ENCODE results near the gene S100A2. TPM values are rescaled to one million over a fixed set of nuclear protein-coding genes. Genes with fewer than 3 reads are reported as not detected.
A peak's percentile ranks its signal among the peaks of the same experiment; 100 is the strongest.

Gene S100A2
- total and polyA plus RNA-seq, 2 of the 13 experiments (the other 11 are each of a cell fraction or from before 2014, with no cell fraction given): 1.2 TPM

DNA sequence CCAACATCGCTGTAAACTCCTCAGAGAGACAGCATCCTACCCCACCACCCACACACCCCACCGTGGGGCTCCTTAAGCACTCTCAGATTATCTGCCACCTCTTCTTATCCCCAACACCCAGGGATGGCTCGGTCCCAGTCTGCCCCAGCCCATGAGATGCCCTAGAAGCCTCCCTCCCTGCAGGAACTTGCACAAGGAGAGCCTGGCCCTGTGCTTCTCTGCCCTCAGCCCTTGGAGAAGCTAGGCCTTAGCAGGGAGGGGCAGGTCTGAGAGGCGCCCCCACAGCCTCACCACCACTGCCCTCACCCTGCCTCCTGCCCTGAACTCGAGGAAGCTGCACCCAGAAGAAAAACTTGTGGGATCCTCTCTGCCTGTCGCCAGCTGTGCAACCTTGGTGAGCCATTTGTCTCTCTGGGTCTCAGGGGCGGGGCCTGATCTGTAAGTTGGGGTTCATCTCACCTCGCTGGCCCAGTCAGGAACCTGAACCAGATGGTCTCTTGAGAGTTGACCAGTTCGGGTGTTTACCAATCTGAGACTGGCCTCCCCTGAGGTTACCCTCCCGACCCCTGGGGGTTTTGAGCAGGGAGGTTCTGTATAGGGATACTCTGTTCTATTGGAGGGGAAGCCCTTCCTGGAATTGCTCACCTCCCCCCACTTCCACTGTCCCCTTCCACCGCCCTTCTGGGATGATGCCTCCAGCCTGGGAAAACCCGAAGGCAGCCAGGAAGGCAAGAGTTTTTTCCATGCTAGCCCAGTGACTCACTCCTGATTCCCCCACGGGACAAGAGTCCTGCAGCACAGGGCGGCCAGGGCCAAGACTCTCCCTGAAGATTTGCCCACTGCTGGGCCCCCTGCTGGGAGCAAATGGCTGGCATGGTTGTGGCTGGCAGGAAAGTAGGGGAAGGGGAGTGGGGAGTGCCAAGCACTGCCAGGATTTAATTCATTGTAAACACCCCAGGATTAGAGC lies 16.6 kb downstream of the S100A2 start, which contains the start of gene S100A3 (continued):
- TF ChIP-seq, protein P1, sequence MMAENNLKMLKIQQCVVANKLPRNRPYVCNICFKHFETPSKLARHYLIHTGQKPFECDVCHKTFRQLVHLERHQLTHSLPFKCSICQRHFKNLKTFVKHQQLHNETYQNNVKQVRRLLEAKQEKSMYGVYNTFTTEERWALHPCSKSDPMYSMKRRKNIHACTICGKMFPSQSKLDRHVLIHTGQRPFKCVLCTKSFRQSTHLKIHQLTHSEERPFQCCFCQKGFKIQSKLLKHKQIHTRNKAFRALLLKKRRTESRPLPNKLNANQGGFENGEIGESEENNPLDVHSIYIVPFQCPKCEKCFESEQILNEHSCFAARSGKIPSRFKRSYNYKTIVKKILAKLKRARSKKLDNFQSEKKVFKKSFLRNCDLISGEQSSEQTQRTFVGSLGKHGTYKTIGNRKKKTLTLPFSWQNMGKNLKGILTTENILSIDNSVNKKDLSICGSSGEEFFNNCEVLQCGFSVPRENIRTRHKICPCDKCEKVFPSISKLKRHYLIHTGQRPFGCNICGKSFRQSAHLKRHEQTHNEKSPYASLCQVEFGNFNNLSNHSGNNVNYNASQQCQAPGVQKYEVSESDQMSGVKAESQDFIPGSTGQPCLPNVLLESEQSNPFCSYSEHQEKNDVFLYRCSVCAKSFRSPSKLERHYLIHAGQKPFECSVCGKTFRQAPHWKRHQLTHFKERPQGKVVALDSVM (CRISPR knock-in tag; IDR thresholded peaks at IDR 0.05): no peak
- TF ChIP-seq ESRRA (CRISPR knock-in tag; IDR thresholded peaks at IDR 0.05; ENCODE audit: low read depth): no peak
- TF ChIP-seq ONECUT2 (CRISPR knock-in tag; IDR thresholded peaks at IDR 0.05): no peak
- TF ChIP-seq CCAR2 (optimal IDR thresholded peaks at IDR 0.05; ENCODE audit: low read depth, low read length): no peak
- TF ChIP-seq ZNF768 (CRISPR knock-in tag; IDR thresholded peaks at IDR 0.05): peak; percentile 72
- TF ChIP-seq ZFY (CRISPR knock-in tag; IDR thresholded peaks at IDR 0.05): no peak
- TF ChIP-seq TBP (CRISPR knock-in tag; IDR thresholded peaks at IDR 0.05): no peak
- TF ChIP-seq, protein P2, sequence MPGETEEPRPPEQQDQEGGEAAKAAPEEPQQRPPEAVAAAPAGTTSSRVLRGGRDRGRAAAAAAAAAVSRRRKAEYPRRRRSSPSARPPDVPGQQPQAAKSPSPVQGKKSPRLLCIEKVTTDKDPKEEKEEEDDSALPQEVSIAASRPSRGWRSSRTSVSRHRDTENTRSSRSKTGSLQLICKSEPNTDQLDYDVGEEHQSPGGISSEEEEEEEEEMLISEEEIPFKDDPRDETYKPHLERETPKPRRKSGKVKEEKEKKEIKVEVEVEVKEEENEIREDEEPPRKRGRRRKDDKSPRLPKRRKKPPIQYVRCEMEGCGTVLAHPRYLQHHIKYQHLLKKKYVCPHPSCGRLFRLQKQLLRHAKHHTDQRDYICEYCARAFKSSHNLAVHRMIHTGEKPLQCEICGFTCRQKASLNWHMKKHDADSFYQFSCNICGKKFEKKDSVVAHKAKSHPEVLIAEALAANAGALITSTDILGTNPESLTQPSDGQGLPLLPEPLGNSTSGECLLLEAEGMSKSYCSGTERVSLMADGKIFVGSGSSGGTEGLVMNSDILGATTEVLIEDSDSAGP (CRISPR knock-in tag; IDR thresholded peaks at IDR 0.05; ENCODE audit: borderline replicate concordance): no peak
- no peak for TF ChIP-seq CREM (IDR thresholded peaks at IDR 0.05)
- no peak for TF ChIP-seq CREM (CRISPR knock-in tag; IDR thresholded peaks at IDR 0.05)
- TF ChIP-seq, protein P3, sequence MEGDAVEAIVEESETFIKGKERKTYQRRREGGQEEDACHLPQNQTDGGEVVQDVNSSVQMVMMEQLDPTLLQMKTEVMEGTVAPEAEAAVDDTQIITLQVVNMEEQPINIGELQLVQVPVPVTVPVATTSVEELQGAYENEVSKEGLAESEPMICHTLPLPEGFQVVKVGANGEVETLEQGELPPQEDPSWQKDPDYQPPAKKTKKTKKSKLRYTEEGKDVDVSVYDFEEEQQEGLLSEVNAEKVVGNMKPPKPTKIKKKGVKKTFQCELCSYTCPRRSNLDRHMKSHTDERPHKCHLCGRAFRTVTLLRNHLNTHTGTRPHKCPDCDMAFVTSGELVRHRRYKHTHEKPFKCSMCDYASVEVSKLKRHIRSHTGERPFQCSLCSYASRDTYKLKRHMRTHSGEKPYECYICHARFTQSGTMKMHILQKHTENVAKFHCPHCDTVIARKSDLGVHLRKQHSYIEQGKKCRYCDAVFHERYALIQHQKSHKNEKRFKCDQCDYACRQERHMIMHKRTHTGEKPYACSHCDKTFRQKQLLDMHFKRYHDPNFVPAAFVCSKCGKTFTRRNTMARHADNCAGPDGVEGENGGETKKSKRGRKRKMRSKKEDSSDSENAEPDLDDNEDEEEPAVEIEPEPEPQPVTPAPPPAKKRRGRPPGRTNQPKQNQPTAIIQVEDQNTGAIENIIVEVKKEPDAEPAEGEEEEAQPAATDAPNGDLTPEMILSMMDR (CRISPR knock-in tag; IDR thresholded peaks at IDR 0.05): no peak
- TF ChIP-seq HNF4A (CRISPR knock-in tag; IDR thresholded peaks at IDR 0.05): no peak
- TF ChIP-seq SMARCC2 (IDR thresholded peaks at IDR 0.05): no peak
- no peak for TF ChIP-seq ZSCAN29 (CRISPR knock-in tag; conservative IDR thresholded peaks at IDR 0.05)
- TF ChIP-seq, protein P4, sequence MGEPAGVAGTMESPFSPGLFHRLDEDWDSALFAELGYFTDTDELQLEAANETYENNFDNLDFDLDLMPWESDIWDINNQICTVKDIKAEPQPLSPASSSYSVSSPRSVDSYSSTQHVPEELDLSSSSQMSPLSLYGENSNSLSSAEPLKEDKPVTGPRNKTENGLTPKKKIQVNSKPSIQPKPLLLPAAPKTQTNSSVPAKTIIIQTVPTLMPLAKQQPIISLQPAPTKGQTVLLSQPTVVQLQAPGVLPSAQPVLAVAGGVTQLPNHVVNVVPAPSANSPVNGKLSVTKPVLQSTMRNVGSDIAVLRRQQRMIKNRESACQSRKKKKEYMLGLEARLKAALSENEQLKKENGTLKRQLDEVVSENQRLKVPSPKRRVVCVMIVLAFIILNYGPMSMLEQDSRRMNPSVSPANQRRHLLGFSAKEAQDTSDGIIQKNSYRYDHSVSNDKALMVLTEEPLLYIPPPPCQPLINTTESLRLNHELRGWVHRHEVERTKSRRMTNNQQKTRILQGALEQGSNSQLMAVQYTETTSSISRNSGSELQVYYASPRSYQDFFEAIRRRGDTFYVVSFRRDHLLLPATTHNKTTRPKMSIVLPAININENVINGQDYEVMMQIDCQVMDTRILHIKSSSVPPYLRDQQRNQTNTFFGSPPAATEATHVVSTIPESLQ (CRISPR knock-in tag; conservative IDR thresholded peaks at IDR 0.05): no peak
- TF ChIP-seq, protein P5, sequence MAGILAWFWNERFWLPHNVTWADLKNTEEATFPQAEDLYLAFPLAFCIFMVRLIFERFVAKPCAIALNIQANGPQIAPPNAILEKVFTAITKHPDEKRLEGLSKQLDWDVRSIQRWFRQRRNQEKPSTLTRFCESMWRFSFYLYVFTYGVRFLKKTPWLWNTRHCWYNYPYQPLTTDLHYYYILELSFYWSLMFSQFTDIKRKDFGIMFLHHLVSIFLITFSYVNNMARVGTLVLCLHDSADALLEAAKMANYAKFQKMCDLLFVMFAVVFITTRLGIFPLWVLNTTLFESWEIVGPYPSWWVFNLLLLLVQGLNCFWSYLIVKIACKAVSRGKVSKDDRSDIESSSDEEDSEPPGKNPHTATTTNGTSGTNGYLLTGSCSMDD (CRISPR knock-in tag; IDR thresholded peaks at IDR 0.05): no peak

Data from HepG2 (cell line).